Measurements from ENCODE around the gene QRFP. TPM values are rescaled to one million over a fixed set of nuclear protein-coding genes. Genes with fewer than 3 reads are reported as not detected.

Gene QRFP
- total RNA-seq, 1 experiment from 2014 or later = not detected

DNA sequence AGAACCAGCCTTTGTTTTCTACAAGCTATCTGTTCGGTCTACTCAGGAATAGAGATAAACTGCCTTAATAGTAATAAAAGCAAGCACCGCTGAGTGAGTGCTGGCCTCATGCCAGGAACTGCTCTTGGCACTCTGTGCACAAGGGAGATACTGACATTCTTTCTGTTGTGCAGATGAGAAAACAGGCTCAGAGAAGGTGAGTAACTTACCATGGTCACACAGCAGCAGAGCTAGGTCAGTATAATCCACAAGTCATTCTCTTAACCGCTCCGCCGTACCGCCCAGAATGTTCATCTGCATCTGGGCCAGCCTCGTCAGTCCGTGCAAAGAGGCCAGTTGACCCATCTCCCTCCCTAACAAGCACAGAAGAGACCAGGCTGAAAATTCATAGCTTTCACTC lies 27.4 kb downstream of the QRFP start:
- no peak overlapping the region for H3K4ac ChIP-seq (ENCODE audit: low read depth, low read length)
- no peaks in the 10 kb centered on the region for H3K79me1 ChIP-seq (ENCODE audit: insufficient read depth, low read depth, low read length, poor library complexity, severe bottlenecking)
- no peak overlapping the region for H3K56ac ChIP-seq (ENCODE audit: insufficient read length, low read depth, low read length)
- DNase-seq = no peak
- H3K36me3 Mint-ChIP-seq (ENCODE audit: insufficient read depth in 1 of 3, low read depth in 3 of 3) = peaks cover 38 to 66% (median 61%) of the 10 kb centered on the region in 3 experiments; a peak in 6 of 7 replicates
- no peak overlapping the region for H2AK5ac ChIP-seq (ENCODE audit: insufficient read length, low read length)
- no peak overlapping the region for H3K27ac Mint-ChIP-seq
- H3K4me1 Mint-ChIP-seq = peaks cover 0 to 2% of the 10 kb centered on the region in 2 experiments; a peak in 1 of 4 replicates
- no CpG with 5 or more reads among the region's 8 CpGs for WGBS (ENCODE audit: extremely low coverage, insufficient read length, low lambda C conversion rate)
- no peak overlapping the region for H4K8ac ChIP-seq (replicated peaks; ENCODE audit: insufficient read length, low read depth, low read length)
- no peak overlapping the region for H2AFZ ChIP-seq (ENCODE audit: low read length)
- H3K23ac ChIP-seq (ENCODE audit: insufficient read length, low read depth, low read length) = no peak overlapping the region
- no peak overlapping the region for H3K9ac ChIP-seq (ENCODE audit: extremely low read depth, insufficient read length, low read length)
- no peak for TF ChIP-seq CTCF (conservative IDR thresholded peaks at IDR 0.05)
- no peak overlapping the region for H3K4me2 ChIP-seq (ENCODE audit: insufficient read depth, insufficient read length, low read length)
- H4K20me1 ChIP-seq (ENCODE audit: control insufficient read depth, insufficient read depth, insufficient read length) = no peaks in the 10 kb centered on the region
- no peak overlapping the region for H2BK15ac ChIP-seq (ENCODE audit: low read depth, low read length)
- H2BK12ac ChIP-seq (ENCODE audit: insufficient read length, low read depth, low read length) = no peak overlapping the region
- no peaks in the 10 kb centered on the region for H3K27me3 ChIP-seq (ENCODE audit: insufficient read depth, low read length)
- no peak overlapping the region for H3K14ac ChIP-seq (ENCODE audit: insufficient read depth, low read length)
- no peak overlapping the region for H3K18ac ChIP-seq (ENCODE audit: insufficient read length, low read depth, low read length)
- no peaks in the 10 kb centered on the region for H3K27me3 Mint-ChIP-seq (ENCODE audit: low read depth)
- H3K9me3 Mint-ChIP-seq = no peaks in the 10 kb centered on the region
- no peak overlapping the region for H2BK20ac ChIP-seq (ENCODE audit: low read depth, low read length, poor library complexity, severe bottlenecking)
- no peak overlapping the region for H4K5ac ChIP-seq (ENCODE audit: insufficient read length, low read depth, low read length)
- H3K4me3 Mint-ChIP-seq = no peak overlapping the region
- H3K23me2 ChIP-seq (ENCODE audit: insufficient read length, low read depth, low read length, poor library complexity, severe bottlenecking) = no peaks in the 10 kb centered on the region
- no peaks in the 10 kb centered on the region for H3K79me2 ChIP-seq (ENCODE audit: insufficient read depth, low read length)
- H3T11ph ChIP-seq (ENCODE audit: low read length) = no peak overlapping the region
- H3K9me3 ChIP-seq (ENCODE audit: control insufficient read depth, low read depth, low read length) = no peaks in the 10 kb centered on the region
- H4K91ac ChIP-seq (ENCODE audit: insufficient read length, low read depth, low read length) = no peak overlapping the region
- no peak overlapping the region for H3K27ac ChIP-seq (ENCODE audit: insufficient read length, low read depth, low read length)
- H3K4me1 ChIP-seq (ENCODE audit: insufficient read depth, low read length) = no peaks in the 10 kb centered on the region
- H2BK120ac ChIP-seq (ENCODE audit: low read depth, low read length, poor library complexity, severe bottlenecking) = no peak overlapping the region
- no peak overlapping the region for H2BK5ac ChIP-seq (ENCODE audit: insufficient read length, low read length)
